Activated CD8-positive, alpha-beta T cell treated with anti-CD3 and anti-CD28 coated beads for 36 hours (primary cell): ENCODE data around the gene NMRK2. TPM values are rescaled to one million over a fixed set of nuclear protein-coding genes. Genes with fewer than 3 reads are reported as not detected.
"Not testable (repeated sequence)": the region's sequence is repeated elsewhere in the genome, so short reads cannot be mapped to it uniquely, and the experiment has no call there.

Source experiments
- ATAC-seq: fragments of 200-7000 bp; cut with Tn5 transposase; one replicate; pipeline ENCODE4 v1.10.0; 2021; ENCODE audit warnings: mild to moderate bottlenecking, moderate library complexity
- CTCF ChIA-PET: fragments of 350-600 bp; sonication (Branson Sonifier 250); formaldehyde crosslinking; loops from one replicate; lab custom pipeline; 2021; ENCODE audit warnings: antibody characterized with exemption; lab: Charles Lee
- POLR2A ChIA-PET: fragments of 350-600 bp; sonication (Branson Sonifier 250); formaldehyde crosslinking; loops from one replicate; lab custom pipeline; 2021; ENCODE audit warnings: antibody characterized with exemption; lab: Charles Lee
- DNase-seq: peaks from one replicate; pipeline ENCODE4 v3.0.0-alpha.2; 2020
- H3K27ac Mint-ChIP-seq: one replicate; pipeline ENCODE4 v1.8.0; 2021; ENCODE audit warnings: mild to moderate bottlenecking, mixed read lengths
- H3K27me3 Mint-ChIP-seq: one replicate; pipeline ENCODE4 v1.8.0; 2021; ENCODE audit warnings: mixed read lengths
- H3K36me3 Mint-ChIP-seq: one replicate; pipeline ENCODE4 v1.8.0; 2021; ENCODE audit warnings: low read depth, mixed read lengths
- H3K4me1 Mint-ChIP-seq: one replicate; pipeline ENCODE4 v1.8.0; 2021; ENCODE audit warnings: low read depth, mixed read lengths
- H3K4me3 Mint-ChIP-seq: one replicate; pipeline ENCODE4 v1.8.0; 2021; ENCODE audit warnings: mild to moderate bottlenecking, moderate library complexity, mixed read lengths
- H3K9me3 Mint-ChIP-seq: one replicate; pipeline ENCODE4 v1.8.0; 2021; ENCODE audit warnings: mixed read lengths
- CTCF ChIP-seq: fragments of 200-600 bp; IDR thresholded peaks from one replicate; pipeline ENCODE4 v1.8.0; 2022; ENCODE audit warnings: antibody characterized with exemption, mild to moderate bottlenecking
- intact Hi-C: fragments of 100-400 bp; cut with micrococcal nuclease; formaldehyde crosslinking; loops from one replicate; pipeline ENCODE4 v1.10.0; 2022
- total RNA-seq, 2 experiments: library from RNA; stranded (reverse); gene quantifications; one replicate each; pipeline ENCODE4 v1.2.3, GENCODE V29; 2021

The NMRK2 gene
- total RNA-seq, 2 experiments from 2014 or later = not detected

- ATAC-seq (no peak), DNase-seq (no peak)
- H3K4me3 Mint-ChIP-seq = no peak overlapping the region
- H3K27ac Mint-ChIP-seq = no peak overlapping the region
- no peaks in the 10 kb centered on the region for H3K27me3 Mint-ChIP-seq
- intact Hi-C loops = no loop called here
- H3K36me3 Mint-ChIP-seq = peaks cover 10% of the 10 kb centered on the region
- CTCF ChIA-PET = no interaction called here
- H3K9me3 Mint-ChIP-seq = no peaks in the 10 kb centered on the region
- no peak for TF ChIP-seq CTCF
- POLR2A ChIA-PET = interaction anchor here (1.0 to 1.4 kb wide), 3 partner anchors 8 to 21 kb away, joined by 3 to 4 read pairs (median 4); no protein-coding TSS in a partner anchor
- H3K4me1 Mint-ChIP-seq = peaks cover 5% of the 10 kb centered on the region
Measured at GRCh38 chr19:3963458-3964255, 30.8 kb downstream of the NMRK2 start.

- no peaks in the 10 kb centered on the region for H3K9me3 Mint-ChIP-seq
- intact Hi-C loops = no loop called here
- ATAC-seq = no peak
- no peak overlapping the region for H3K27ac Mint-ChIP-seq
- peaks cover 9% of the 10 kb centered on the region for H3K4me1 Mint-ChIP-seq
- CTCF ChIA-PET = no interaction called here
- no peak for DNase-seq
- peaks cover 12% of the 10 kb centered on the region for H3K36me3 Mint-ChIP-seq
- no peaks in the 10 kb centered on the region for H3K27me3 Mint-ChIP-seq
- TF ChIP-seq CTCF = no peak
- POLR2A ChIA-PET = interaction anchor here (1.0 to 1.4 kb wide), 2 partner anchors 18 to 21 kb away, joined by 3 to 4 read pairs; partner anchors contain the start of gene EEF2
- no peak overlapping the region for H3K4me3 Mint-ChIP-seq
Measured at GRCh38 chr19:3964256-3965194, 31.7 kb downstream of the NMRK2 start.

GRCh38 chr19:3966051-3967017 lies 33.5 kb downstream of the NMRK2 start:
- CTCF ChIA-PET = no interaction called here
- no peaks in the 10 kb centered on the region for H3K27me3 Mint-ChIP-seq

GRCh38 chr19:3967983-3968382 lies 35.1 kb downstream of the NMRK2 start:
- H3K27ac Mint-ChIP-seq, H3K9me3 Mint-ChIP-seq, H3K27me3 Mint-ChIP-seq, H3K4me3 Mint-ChIP-seq, ATAC-seq, DNase-seq, intact Hi-C loops: not testable (repeated sequence)
- Mint-ChIP-seq H3K36me3 (peaks cover 10% of the 10 kb centered on the region), H3K4me1 (peaks cover 24% of the 10 kb centered on the region)
- POLR2A ChIA-PET = interaction anchor here (1.6 to 3.3 kb wide), 3 partner anchors 9 to 17 kb away, joined by 6 to 22 read pairs (median 12); partner anchors contain the start of gene EEF2
- CTCF ChIA-PET = interaction anchor here (0.7 kb wide), 1 partner anchor 1019 kb away, joined by 3 read pairs; no protein-coding TSS in a partner anchor

More at GRCh38 chr19:3966051-3967017, 33.5 kb downstream of the NMRK2 start:
- POLR2A ChIA-PET = interaction anchor here (1.4 to 3.3 kb wide), 2 partner anchors 18 to 19 kb away, joined by 4 to 22 read pairs; partner anchors contain the start of gene EEF2
- Mint-ChIP-seq H3K4me3 (no peak overlapping the region), H3K9me3 (no peaks in the 10 kb centered on the region), H3K27ac (no peak overlapping the region), H3K4me1 (peaks cover 22% of the 10 kb centered on the region), H3K36me3 (peaks cover 13% of the 10 kb centered on the region)
- DNase-seq (no peak), ATAC-seq (no peak)
- intact Hi-C loops = no loop called here
- no peak for TF ChIP-seq CTCF
